ENCODE measurements around the gene C10orf62. TPM values are rescaled to one million over a fixed set of nuclear protein-coding genes. Genes with fewer than 3 reads are reported as not detected.

C10orf62 gene
- total and polyA plus RNA-seq, 3 donors from 2014 or later = 108 to 373 (median 304) TPM

- Histone ChIP-seq H3K9me3 (no peaks in the 10 kb centered on the region), H3K4me3 (no peak overlapping the region), H3K27ac (no peak overlapping the region), H3K27me3 (no peaks in the 10 kb centered on the region), H3K36me3 (ENCODE audit: low read depth, missing control alignments) (no peaks in the 10 kb centered on the region), H3K4me1 (no peaks in the 10 kb centered on the region)
- WGBS, 2 donors = 90 to 94% methylated on average over 1 of the region's 1 CpG
- DNase-seq = no peak
- TF ChIP-seq POLR2A (IDR thresholded peaks at IDR 0.05) (no peak), CTCF (IDR thresholded peaks at IDR 0.05) (no peak)
- intact Hi-C loops (cut with DNase I; ENCODE audit: low total_unique reads) = no loop called here
These were observed 11.1 kb downstream of the C10orf62 start for GRCh38 chr10:97600616-97601015.

GRCh38 chr10:97601268-97602215 is 12.0 kb downstream of the C10orf62 start:
- no peak for DNase-seq
- Histone ChIP-seq H3K27me3 (no peaks in the 10 kb centered on the region), H3K9me3 (no peaks in the 10 kb centered on the region), H3K27ac (no peak overlapping the region), H3K4me1 (no peaks in the 10 kb centered on the region), H3K4me3 (no peak overlapping the region), H3K36me3 (ENCODE audit: low read depth, missing control alignments) (no peaks in the 10 kb centered on the region)
- TF ChIP-seq POLR2A (IDR thresholded peaks at IDR 0.05) (no peak), CTCF (IDR thresholded peaks at IDR 0.05) (no peak)
- intact Hi-C loops (cut with DNase I; ENCODE audit: low total_unique reads) = no loop called here
- WGBS, 2 donors = 79 to 86% methylated on average over 20 to 21 of the region's 21 CpGs

- Histone ChIP-seq H3K9me3 (no peaks in the 10 kb centered on the region), H3K27me3 (no peaks in the 10 kb centered on the region), H3K36me3 (ENCODE audit: low read depth, missing control alignments) (no peaks in the 10 kb centered on the region), H3K4me1 (no peaks in the 10 kb centered on the region), H3K4me3 (no peak overlapping the region), H3K27ac (no peak overlapping the region)
- TF ChIP-seq CTCF (IDR thresholded peaks at IDR 0.05) (no peak), POLR2A (IDR thresholded peaks at IDR 0.05) (no peak)
- intact Hi-C loops (cut with DNase I; ENCODE audit: low total_unique reads) = no loop called here
- 91 to 97% methylated on average over 5 of the region's 5 CpGs for WGBS, 2 donors
- DNase-seq = no peak
These were observed 17.6 kb downstream of the C10orf62 start for GRCh38 chr10:97607095-97607636.

GRCh38 chr10:97608991-97609561 is 19.6 kb downstream of the C10orf62 start:
- 81 to 83% methylated on average over 11 to 13 of the region's 13 CpGs for whole genome bisulfite sequencing, 2 donors
- TF ChIP-seq POLR2A (IDR thresholded peaks at IDR 0.05) = no peak
- TF ChIP-seq CTCF (IDR thresholded peaks at IDR 0.05) = no peak
- H3K27ac ChIP-seq = no peak overlapping the region
- intact Hi-C loops (cut with DNase I; ENCODE audit: low total_unique reads) = no loop called here
- DNase-seq = no peak
- H3K4me3 ChIP-seq = no peak overlapping the region
- H3K36me3 ChIP-seq (ENCODE audit: low read depth, missing control alignments) = no peaks in the 10 kb centered on the region
- no peaks in the 10 kb centered on the region for H3K9me3 ChIP-seq
- no peaks in the 10 kb centered on the region for H3K27me3 ChIP-seq
- H3K4me1 ChIP-seq = no peaks in the 10 kb centered on the region
